Measurements from ENCODE around the gene LSR.

DNA sequence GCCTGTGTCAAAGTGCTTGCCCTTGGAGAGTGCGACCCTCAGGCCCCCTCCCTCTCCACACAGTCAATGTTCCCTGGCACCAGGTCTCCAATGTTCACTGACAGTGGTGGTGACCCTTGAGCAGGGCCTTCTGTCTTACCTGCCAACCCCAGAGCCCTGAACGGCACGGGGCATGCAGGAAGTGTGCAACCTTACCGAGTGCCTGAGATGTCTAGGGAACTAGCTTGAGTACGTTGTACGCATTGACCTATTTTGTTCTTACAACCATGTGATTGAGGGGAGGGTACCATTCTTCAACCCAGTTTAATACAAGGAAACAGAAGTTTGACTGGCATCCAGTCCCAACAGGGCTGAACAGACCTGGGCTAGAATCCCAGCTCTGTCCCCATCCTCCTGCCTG is 56.4 kb downstream of the LSR start:
- TF ChIP-seq POLR2A (IDR thresholded peaks at IDR 0.05; ENCODE audit: extremely low read depth, insufficient read length) (no peak), MYC (IDR thresholded peaks at IDR 0.05; ENCODE audit: low read depth, low read length) (no peak)
- TF ChIP-seq, protein P1, sequence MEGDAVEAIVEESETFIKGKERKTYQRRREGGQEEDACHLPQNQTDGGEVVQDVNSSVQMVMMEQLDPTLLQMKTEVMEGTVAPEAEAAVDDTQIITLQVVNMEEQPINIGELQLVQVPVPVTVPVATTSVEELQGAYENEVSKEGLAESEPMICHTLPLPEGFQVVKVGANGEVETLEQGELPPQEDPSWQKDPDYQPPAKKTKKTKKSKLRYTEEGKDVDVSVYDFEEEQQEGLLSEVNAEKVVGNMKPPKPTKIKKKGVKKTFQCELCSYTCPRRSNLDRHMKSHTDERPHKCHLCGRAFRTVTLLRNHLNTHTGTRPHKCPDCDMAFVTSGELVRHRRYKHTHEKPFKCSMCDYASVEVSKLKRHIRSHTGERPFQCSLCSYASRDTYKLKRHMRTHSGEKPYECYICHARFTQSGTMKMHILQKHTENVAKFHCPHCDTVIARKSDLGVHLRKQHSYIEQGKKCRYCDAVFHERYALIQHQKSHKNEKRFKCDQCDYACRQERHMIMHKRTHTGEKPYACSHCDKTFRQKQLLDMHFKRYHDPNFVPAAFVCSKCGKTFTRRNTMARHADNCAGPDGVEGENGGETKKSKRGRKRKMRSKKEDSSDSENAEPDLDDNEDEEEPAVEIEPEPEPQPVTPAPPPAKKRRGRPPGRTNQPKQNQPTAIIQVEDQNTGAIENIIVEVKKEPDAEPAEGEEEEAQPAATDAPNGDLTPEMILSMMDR (IDR thresholded peaks at IDR 0.05; ENCODE audit: low read depth, low read length), result no peak
- TF ChIP-seq, protein P2, sequence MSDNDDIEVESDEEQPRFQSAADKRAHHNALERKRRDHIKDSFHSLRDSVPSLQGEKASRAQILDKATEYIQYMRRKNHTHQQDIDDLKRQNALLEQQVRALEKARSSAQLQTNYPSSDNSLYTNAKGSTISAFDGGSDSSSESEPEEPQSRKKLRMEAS (IDR thresholded peaks at IDR 0.05; ENCODE audit: low read depth, low read length), result no peak

Data from NB4 (cell line).